T-helper 1 cell treated with Interleukin-12 subunit alpha and Interleukin-12 subunit beta and Interleukin-4 antibody, amounts not matched to agents 30 μg/mL and 1 μg/mL, for 36 hours (primary cell): Measurements from ENCODE around the gene FAM13C.
"Not testable (repeated sequence)": the region's sequence is repeated elsewhere in the genome, so short reads cannot be mapped to it uniquely, and the experiment has no call there.

Experiments used
- H3K27ac Mint-ChIP-seq: one replicate; pipeline ENCODE4 v1.8.0; 2021; ENCODE audit warnings: mild to moderate bottlenecking, mixed read lengths
- H3K27me3 Mint-ChIP-seq: one replicate; pipeline ENCODE4 v1.8.0; 2021; ENCODE audit warnings: low read depth, mixed read lengths
- H3K36me3 Mint-ChIP-seq: one replicate; pipeline ENCODE4 v1.8.0; 2021; ENCODE audit warnings: low read depth, mixed read lengths
- H3K4me1 Mint-ChIP-seq: one replicate; pipeline ENCODE4 v1.8.0; 2021; ENCODE audit warnings: low read depth, mixed read lengths
- H3K4me3 Mint-ChIP-seq: one replicate; pipeline ENCODE4 v1.8.0; 2021; ENCODE audit warnings: mild to moderate bottlenecking, moderate library complexity, mixed read lengths
- H3K9me3 Mint-ChIP-seq: one replicate; pipeline ENCODE4 v1.8.0; 2021; ENCODE audit warnings: mixed read lengths

The FAM13C gene

DNA sequence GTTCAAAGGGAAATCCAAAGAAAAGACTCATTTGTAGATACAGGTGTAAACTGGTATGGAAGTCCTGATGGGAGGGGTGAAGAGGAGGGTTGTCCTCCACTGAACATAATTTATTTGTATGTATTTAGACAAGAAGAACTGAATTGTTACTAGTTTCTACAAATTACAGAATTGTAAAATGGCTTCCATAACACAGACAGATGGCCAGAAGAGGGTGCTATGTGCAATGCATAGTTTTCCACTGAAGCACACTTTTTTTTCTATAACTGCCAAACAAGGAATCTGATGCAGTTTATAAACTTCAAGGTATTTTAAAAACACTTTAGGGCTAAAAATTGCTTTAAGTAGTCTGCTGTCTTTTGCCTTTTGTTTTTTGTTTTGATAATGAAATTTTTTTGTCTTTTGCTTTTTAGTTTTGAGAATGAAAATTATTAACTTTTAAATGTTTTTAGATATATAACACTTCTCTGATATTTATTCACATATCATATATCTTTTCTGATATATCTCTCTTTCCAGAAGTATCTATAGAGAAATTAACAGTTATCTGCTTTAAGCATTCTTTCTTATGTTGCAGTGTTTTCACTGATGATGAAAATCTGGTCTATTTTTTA lies 127.4 kb downstream of the FAM13C start:
- Mint-ChIP-seq H3K27ac (no peak overlapping the region), H3K27me3 (peaks cover 10% of the 10 kb centered on the region), H3K36me3 (no peaks in the 10 kb centered on the region), H3K4me1 (no peaks in the 10 kb centered on the region), H3K9me3 (no peaks in the 10 kb centered on the region), H3K4me3 (no peak overlapping the region)

DNA sequence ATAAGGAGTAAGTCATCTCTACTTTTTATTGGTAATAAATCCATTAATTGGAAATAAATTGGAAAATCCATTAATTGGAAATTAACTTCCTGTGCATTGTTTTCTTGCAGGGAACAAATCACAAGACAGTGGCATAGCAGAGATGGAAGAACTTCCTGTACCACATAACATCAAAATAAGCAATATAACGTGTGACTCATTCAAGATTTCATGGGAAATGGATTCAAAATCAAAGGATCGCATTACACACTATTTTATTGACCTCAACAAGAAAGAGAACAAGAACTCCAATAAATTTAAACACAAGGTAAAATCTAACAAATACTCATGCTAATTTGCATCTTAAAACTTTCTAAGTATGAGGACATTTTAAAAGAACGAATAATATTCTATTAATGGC lies 128.2 kb downstream of the FAM13C start:
- Mint-ChIP-seq H3K9me3 (no peaks in the 10 kb centered on the region), H3K36me3 (no peaks in the 10 kb centered on the region), H3K27me3 (peaks cover 10% of the 10 kb centered on the region), H3K4me1 (no peaks in the 10 kb centered on the region), H3K4me3 (no peak overlapping the region), H3K27ac (no peak overlapping the region)

DNA sequence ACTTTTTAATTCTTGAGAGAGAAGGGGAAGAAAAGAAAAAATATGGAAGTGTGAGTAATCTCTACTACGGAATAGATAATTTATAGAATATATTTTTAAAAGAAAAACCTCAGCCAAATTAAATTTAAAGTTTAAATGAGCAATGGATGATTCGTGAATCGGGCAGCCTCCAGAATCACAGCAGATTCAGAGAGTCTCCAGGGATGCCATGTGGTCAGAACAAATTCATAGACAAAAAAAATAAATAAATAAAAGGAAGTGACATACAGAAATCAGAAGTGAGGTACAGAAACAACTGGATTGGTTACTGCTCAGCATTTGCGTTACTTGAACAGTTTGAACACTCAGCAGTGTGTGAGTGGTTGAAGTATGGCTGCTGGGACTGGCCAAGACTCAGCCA lies 132.9 kb downstream of the FAM13C start:
- Mint-ChIP-seq H3K9me3 (no peaks in the 10 kb centered on the region), H3K4me3 (no peak overlapping the region), H3K27me3 (peaks cover 7% of the 10 kb centered on the region), H3K27ac (no peak overlapping the region), H3K4me1 (no peaks in the 10 kb centered on the region), H3K36me3 (no peaks in the 10 kb centered on the region)

DNA sequence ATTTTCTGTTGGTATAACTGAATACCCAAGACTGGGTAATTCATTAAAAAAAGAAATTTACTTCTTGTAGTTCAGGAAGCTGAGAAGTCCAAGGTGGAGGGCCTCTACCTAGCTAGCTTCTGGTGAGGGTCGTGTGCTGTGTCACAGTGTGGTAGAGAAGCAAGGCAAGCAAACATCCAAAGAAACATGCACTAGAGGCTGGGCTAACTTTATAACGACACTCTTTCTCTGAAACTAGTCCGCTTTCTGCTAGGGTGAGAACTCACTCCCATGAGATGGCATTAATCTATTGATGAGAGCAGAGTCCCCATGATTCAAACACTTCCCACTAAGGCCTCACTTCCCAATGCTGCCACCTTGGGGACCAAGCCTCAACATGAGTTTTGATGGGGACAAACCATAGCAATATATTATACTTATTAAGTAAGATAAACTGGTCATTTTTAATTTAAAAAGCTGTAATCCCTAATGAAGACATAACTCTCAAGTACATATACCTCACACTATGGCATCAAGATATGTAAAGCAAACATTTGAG lies 135.1 kb downstream of the FAM13C start:
- no peak overlapping the region for H3K27ac Mint-ChIP-seq
- no peaks in the 10 kb centered on the region for H3K36me3 Mint-ChIP-seq

DNA sequence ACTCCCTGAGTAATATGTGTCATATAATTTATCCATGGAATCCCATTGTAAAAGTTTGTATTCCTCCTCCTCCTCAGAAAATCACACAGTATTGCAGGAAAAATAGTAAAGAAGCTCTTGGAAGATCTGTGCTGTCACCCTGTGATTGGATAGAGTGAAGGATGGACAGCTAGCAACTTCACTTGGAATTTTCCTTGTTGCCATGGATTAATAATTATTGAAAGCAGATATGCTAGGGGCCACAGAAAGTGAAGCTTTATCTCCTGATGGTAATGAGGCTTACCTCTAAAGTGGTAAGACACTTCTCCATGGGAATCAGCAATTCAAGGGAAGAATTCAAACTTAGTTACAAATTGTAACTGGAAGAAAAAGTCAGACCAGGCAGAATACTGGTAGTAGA lies 137.1 kb downstream of the FAM13C start:
- no peak overlapping the region for H3K4me3 Mint-ChIP-seq
- H3K27ac Mint-ChIP-seq, result no peak overlapping the region
- H3K4me1 Mint-ChIP-seq, result no peaks in the 10 kb centered on the region
- H3K9me3 Mint-ChIP-seq, result no peaks in the 10 kb centered on the region
- H3K27me3 Mint-ChIP-seq, result no peaks in the 10 kb centered on the region
- H3K36me3 Mint-ChIP-seq, result no peaks in the 10 kb centered on the region

More for the DNA sequence above, 135.1 kb downstream of the FAM13C start:
- no peak overlapping the region for H3K4me3 Mint-ChIP-seq
- no peaks in the 10 kb centered on the region for H3K27me3 Mint-ChIP-seq
- no peaks in the 10 kb centered on the region for H3K4me1 Mint-ChIP-seq
- no peaks in the 10 kb centered on the region for H3K9me3 Mint-ChIP-seq

DNA sequence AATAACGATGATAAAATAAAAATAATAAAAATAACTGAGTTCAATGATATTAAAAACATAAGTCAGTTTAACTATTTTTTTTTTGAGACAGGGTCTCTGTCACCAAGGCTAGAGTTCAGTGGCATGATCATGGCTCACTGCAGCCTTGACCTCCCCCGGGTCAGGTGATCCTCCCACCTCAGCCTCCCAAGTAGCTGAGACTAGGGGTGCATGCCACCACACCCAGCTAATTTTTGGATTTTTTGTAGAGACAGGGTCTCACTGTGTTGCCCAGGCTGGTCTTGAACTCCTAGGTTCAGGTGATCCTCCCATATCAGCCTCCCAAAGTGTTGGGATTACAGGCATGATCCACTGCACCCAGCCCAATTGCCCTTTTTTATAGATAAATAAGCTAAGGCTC lies 138.8 kb downstream of the FAM13C start:
- H3K27me3 Mint-ChIP-seq, H3K4me3 Mint-ChIP-seq, H3K9me3 Mint-ChIP-seq, H3K36me3 Mint-ChIP-seq, H3K27ac Mint-ChIP-seq, H3K4me1 Mint-ChIP-seq: not testable (repeated sequence)

DNA sequence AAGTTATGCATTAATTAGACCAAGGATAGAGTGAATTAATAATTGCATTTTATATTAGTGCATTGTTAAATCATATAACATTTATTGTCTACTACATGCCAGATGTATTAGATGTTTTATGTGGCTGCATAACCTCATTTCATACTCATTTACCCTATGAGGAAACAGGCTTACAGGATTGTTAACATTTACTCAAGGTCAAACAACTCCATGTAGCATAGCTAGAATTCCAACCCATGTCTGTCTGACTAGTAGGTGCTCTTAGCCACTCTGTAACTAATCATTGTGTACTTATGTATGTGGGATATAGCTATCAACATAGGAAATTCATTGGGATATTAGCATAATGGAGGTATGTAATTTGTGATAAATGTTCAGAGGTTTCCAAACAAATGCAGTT lies 139.6 kb downstream of the FAM13C start:
- H3K9me3 Mint-ChIP-seq, result no peaks in the 10 kb centered on the region
- no peak overlapping the region for H3K27ac Mint-ChIP-seq
- H3K36me3 Mint-ChIP-seq, result no peaks in the 10 kb centered on the region
- H3K27me3 Mint-ChIP-seq, result no peaks in the 10 kb centered on the region
- H3K4me3 Mint-ChIP-seq, result no peak overlapping the region
- no peaks in the 10 kb centered on the region for H3K4me1 Mint-ChIP-seq

DNA sequence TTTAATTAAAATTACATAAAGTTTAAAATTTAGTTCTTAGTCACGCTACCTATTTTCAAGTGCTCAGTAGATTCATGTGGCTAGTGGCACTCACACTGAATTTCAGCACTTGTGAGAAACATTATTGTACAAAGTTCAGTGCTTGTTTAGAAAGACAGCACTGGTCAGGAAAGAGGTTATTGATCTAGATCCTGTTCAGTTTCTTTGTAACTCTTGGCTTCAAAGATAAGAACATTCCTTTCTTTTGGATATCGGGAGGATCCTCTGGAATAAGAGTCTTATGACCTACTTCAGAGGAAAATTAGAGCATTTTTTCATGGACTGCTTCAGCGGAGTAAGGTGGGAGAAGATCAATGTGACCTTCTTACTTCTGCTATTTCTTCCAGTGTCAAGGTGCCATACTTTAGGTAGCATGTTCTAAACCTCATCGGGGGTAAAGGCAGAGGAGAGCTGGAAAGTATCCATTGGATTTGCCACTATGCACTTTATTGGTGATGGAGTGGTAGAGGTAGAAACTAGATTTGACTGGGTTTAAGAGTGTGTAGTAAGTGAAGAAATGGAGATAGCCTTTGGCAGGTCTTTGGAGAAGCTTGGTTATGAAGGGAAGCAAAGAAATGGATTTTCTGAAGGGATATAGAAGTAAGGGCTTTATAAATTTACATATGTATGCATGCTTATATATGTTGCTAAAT lies 146.0 kb downstream of the FAM13C start:
- Mint-ChIP-seq H3K27ac (no peak overlapping the region), H3K4me1 (no peaks in the 10 kb centered on the region), H3K36me3 (no peaks in the 10 kb centered on the region), H3K27me3 (no peaks in the 10 kb centered on the region), H3K9me3 (no peaks in the 10 kb centered on the region), H3K4me3 (no peak overlapping the region)

DNA sequence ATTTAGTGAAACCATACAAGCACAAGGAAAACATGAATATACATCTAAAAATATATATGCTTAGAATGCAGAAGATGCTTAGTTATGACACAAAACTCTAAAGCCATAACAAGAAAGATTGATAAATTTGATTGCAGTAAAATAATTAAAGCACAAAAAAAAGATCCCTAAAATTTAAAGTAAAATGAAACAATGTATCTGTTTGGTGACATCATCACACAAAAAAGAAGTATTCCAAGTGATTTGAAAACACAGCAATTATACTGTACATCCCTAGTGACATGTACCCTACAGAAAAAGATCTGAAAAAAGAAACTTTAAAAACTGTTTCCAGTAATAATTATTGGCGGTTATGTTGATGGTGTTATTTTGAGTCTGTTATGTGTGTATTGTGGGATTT lies 148.2 kb downstream of the FAM13C start:
- no peaks in the 10 kb centered on the region for H3K36me3 Mint-ChIP-seq
- H3K4me1 Mint-ChIP-seq, result no peaks in the 10 kb centered on the region
- H3K9me3 Mint-ChIP-seq, result no peaks in the 10 kb centered on the region
- H3K4me3 Mint-ChIP-seq, result no peak overlapping the region
- H3K27ac Mint-ChIP-seq, result no peak overlapping the region
- no peaks in the 10 kb centered on the region for H3K27me3 Mint-ChIP-seq

DNA sequence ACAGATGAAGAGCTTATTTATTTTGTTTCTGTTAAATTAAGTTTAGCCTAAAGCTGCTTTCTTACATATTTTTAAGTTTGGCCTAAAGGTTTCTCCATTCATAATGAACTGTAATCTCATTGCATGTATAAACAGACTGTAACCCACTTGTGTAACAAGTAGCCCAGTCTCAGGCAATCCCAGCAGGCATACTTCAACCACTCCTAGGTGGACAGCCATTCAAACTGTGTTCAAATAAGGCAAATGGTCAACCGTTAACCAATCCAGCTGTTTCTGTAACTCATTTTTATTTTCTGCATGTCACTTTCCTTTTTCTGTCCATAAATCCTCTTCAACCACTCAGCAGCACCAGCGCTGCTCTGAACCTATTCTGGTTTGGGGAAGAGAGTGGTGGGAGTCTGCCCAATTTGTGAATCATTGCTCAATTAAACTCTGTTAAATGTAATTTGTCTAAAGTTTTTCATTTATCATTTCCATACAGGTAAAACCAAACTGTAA lies 150.0 kb downstream of the FAM13C start:
- H3K4me1 Mint-ChIP-seq, result no peaks in the 10 kb centered on the region
- H3K27ac Mint-ChIP-seq, result no peak overlapping the region

DNA sequence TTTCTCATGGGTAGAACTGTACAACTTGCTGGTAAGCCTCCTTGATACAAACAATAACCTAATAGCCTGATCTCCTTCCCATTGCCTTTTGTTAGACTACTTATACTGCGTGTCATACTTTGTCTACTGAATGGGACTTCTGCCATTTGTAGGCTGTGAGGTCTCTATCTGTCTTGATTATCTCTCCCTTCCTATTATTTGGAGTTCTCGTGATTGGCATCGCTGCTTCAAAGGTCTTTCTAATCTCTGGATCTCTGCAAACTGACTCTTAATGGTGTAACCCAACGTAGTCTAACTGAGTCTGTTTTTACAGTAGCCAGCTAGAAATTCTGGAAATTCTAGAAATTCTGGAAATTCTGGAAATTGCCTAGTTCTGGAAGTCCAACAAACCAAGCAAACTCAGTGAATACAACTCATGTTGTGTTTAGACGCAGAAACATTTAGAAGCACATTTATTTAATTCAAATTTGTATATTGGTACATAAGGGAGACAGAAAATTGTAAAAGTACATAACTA lies 156.1 kb downstream of the FAM13C start:
- Mint-ChIP-seq H3K36me3 (no peaks in the 10 kb centered on the region), H3K9me3 (peaks cover 9% of the 10 kb centered on the region), H3K4me1 (no peaks in the 10 kb centered on the region), H3K27me3 (no peaks in the 10 kb centered on the region), H3K27ac (no peak overlapping the region), H3K4me3 (no peak overlapping the region)

More for the DNA sequence above, 150.0 kb downstream of the FAM13C start:
- Mint-ChIP-seq H3K36me3 (no peaks in the 10 kb centered on the region), H3K9me3 (peaks cover 4% of the 10 kb centered on the region), H3K27me3 (no peaks in the 10 kb centered on the region), H3K4me3 (no peak overlapping the region)
